ENCODE measurements around the gene TAF10.
A peak's percentile ranks its signal among the peaks of the same experiment; 100 is the strongest.

The TAF10 gene

GRCh38 chr11:6614446-6614845 lies 2.4 kb upstream of the TAF10 start:
- Mint-ChIP-seq H3K27me3 (no peaks in the 10 kb centered on the region), H3K27ac (no peak overlapping the region), H3K4me3 (no peak overlapping the region), H3K4me1 (peaks cover 21% of the 10 kb centered on the region), H3K36me3 (peaks cover 43% of the 10 kb centered on the region), H3K9me3 (no peaks in the 10 kb centered on the region)
- DNase-seq = peak; percentile 19
- CTCF ChIA-PET = interaction anchor here (3.0 kb wide), 1 partner anchor 10 kb away, joined by 13 read pairs; the partner anchor contains the start of gene ILK

GRCh38 chr11:6613496-6613895 lies 1.5 kb upstream of the TAF10 start:
- no peaks in the 10 kb centered on the region for H3K9me3 Mint-ChIP-seq
- H3K4me3 Mint-ChIP-seq = no peak overlapping the region
- H3K4me1 Mint-ChIP-seq = peaks cover 22% of the 10 kb centered on the region
- CTCF ChIA-PET = interaction anchor here (0.8 to 3.0 kb wide), 7 partner anchors 8 to 82 kb away, joined by 3 to 14 read pairs (median 4); partner anchors contain the start of genes ILK and MRPL17
- H3K27ac Mint-ChIP-seq = no peak overlapping the region
- H3K27me3 Mint-ChIP-seq = no peaks in the 10 kb centered on the region
- no peak for DNase-seq
- H3K36me3 Mint-ChIP-seq = peaks cover 53% of the 10 kb centered on the region

GRCh38 chr11:6611963-6612212 lies 128 bp downstream of the TAF10 start:
- peaks cover 22% of the 10 kb centered on the region for H3K4me1 Mint-ChIP-seq
- CTCF ChIA-PET = interaction anchor here (0.8 to 3.0 kb wide), 8 partner anchors 8 to 81 kb away, joined by 3 to 14 read pairs (median 5); partner anchors contain the start of genes ILK and MRPL17
- peaks cover 65% of the 10 kb centered on the region for H3K36me3 Mint-ChIP-seq

DNA sequence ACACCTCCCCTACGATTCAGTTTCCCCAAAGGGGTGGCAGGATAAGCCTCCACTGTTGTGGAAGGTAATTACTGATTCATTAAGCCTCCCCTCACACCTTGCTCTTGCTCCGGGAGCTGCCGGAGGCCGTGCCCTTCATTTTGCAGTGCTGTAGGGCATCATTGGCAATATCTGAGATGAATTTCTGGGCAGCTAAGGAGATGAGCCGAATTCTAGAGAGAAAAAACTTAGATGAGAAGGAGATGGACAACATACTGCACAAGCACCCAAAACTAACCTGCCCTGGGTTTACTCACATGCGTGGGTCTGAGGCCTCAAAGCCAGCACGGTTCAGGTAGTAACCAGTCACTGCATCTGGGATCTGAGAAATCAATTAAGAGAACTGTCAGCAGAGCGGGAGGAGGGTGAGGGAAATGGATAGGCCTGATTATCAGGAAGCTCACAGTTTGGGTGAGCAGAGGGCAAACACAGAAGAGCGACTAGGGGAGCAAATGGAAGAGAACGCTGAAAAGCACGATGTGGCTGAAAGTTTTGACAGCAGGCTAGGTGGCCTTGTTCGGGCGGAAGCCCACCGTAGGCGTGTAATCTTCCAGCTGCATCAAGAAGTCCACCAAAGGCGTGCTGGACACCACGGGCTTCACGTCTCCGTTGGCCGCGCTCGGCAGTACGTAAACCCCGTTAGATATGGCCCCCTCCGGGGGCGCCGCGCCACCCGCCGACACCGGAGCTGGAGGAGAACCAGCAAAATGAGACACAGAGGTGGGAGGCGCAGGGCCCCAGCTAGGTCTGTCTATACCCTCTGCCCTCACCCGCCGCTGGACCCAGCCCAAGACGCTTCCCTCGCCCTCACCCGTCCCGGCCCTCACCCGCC lies 689 bp downstream of the TAF10 start:
- Mint-ChIP-seq H3K36me3 (peaks cover 62% of the 10 kb centered on the region), H3K9me3 (no peaks in the 10 kb centered on the region), H3K4me1 (peaks cover 22% of the 10 kb centered on the region), H3K4me3 (peak overlapping the region; percentile 85), H3K27me3 (no peaks in the 10 kb centered on the region), H3K27ac (peak overlapping the region; percentile 90)
- CTCF ChIA-PET = interaction anchor here (1.1 to 3.0 kb wide), 6 partner anchors 7 to 80 kb away, joined by 3 to 14 read pairs (median 6); partner anchors contain the start of genes ILK and MRPL17
- DNase-seq = peak; percentile 51

More at GRCh38 chr11:6611963-6612212, 128 bp downstream of the TAF10 start:
- H3K4me3 Mint-ChIP-seq = peak overlapping the region; percentile 85
- H3K27ac Mint-ChIP-seq = peak overlapping the region; percentile 90
- H3K27me3 Mint-ChIP-seq = no peaks in the 10 kb centered on the region
- no peak for DNase-seq
- no peaks in the 10 kb centered on the region for H3K9me3 Mint-ChIP-seq

GRCh38 chr11:6610591-6610990 lies 1.4 kb downstream of the TAF10 start:
- peak; percentile 19 for DNase-seq
- H3K36me3 Mint-ChIP-seq = peaks cover 61% of the 10 kb centered on the region
- CTCF ChIA-PET = no interaction called here
- H3K27me3 Mint-ChIP-seq = no peaks in the 10 kb centered on the region
- H3K4me3 Mint-ChIP-seq = peak overlapping the region; percentile 85
- H3K4me1 Mint-ChIP-seq = peaks cover 22% of the 10 kb centered on the region
- no peaks in the 10 kb centered on the region for H3K9me3 Mint-ChIP-seq
- H3K27ac Mint-ChIP-seq = peak overlapping the region; percentile 90

DNA sequence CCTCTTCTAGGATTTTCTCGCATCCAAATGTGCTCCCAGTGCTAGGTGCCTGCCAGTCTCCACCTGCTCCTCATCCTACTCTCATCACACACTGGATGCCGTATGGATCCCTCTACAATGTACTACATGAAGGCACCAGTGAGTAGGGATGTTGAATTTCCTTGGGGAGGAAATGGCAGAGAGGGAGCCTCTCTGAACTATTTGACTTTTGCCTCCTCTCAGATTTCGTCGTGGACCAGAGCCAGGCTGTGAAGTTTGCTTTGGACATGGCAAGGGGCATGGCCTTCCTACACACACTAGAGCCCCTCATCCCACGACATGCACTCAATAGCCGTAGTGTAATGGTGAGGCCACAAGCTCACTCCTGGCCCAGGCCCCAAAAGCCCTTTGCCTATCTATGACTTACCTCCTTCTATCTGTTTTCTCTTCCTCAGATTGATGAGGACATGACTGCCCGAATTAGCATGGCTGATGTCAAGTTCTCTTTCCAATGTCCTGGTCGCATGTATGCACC lies 2.5 kb downstream of the TAF10 start:
- DNase-seq = peak; percentile 18
- H3K27ac Mint-ChIP-seq = no peak overlapping the region
- no peak overlapping the region for H3K4me3 Mint-ChIP-seq
- CTCF ChIA-PET = interaction anchor here (1.1 kb wide), 1 partner anchor 58 kb away, joined by 3 read pairs; no protein-coding TSS in a partner anchor
- H3K4me1 Mint-ChIP-seq = peaks cover 22% of the 10 kb centered on the region
- H3K9me3 Mint-ChIP-seq = no peaks in the 10 kb centered on the region
- H3K36me3 Mint-ChIP-seq = peaks cover 52% of the 10 kb centered on the region
- H3K27me3 Mint-ChIP-seq = no peaks in the 10 kb centered on the region

DNA sequence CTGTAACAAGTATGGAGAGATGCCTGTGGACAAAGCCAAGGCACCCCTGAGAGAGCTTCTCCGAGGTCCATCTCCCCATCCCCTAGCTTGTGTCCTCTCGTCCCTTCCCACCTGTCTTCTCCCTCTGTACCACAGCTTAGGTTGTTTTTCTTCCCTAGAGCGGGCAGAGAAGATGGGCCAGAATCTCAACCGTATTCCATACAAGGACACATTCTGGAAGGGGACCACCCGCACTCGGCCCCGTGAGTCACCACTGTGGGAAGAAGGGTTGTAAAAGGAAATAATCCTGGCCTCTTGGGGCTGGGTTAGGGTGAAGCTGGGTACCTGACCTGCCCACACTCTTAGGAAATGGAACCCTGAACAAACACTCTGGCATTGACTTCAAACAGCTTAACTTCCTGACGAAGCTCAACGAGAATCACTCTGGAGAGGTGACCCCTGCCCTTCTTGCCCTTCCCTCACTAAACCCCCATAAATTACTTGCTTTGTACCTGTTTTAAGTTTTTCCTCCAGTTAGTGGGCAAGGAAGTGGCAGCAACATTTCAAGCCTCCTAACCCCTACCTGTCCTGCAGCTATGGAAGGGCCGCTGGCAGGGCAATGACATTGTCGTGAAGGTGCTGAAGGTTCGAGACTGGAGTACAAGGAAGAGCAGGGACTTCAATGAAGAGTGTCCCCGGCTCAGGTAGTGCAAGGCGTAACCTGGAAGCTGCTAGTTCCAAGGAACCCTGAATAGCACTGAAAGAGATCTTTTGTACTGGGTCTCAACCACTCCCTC lies 3.1 kb downstream of the TAF10 start:
- no peaks in the 10 kb centered on the region for H3K27me3 Mint-ChIP-seq
- no peaks in the 10 kb centered on the region for H3K9me3 Mint-ChIP-seq
- peak; percentile 13 for DNase-seq
- H3K4me3 Mint-ChIP-seq = no peak overlapping the region
- H3K36me3 Mint-ChIP-seq = peaks cover 51% of the 10 kb centered on the region
- CTCF ChIA-PET = interaction anchor here (1.1 to 7.2 kb wide), 2 partner anchors 59 to 73 kb away, joined by 3 to 66 read pairs; partner anchors contain the start of gene MRPL17
- peaks cover 22% of the 10 kb centered on the region for H3K4me1 Mint-ChIP-seq
- peak overlapping the region; percentile 80 for H3K27ac Mint-ChIP-seq

DNA sequence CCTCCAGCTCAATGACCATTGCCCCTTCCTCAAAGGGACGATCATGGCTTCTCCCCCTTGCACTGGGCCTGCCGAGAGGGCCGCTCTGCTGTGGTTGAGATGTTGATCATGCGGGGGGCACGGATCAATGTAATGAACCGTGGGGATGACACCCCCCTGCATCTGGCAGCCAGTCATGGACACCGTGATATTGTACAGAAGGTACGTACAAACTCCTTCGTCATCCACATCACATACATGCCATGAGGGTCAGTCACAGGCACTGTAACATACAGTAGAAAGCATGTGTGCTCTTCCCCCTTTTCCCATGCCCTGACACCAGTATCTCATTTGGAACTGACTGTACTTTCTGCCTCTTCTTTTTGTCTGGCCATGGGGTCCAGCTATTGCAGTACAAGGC lies 4.0 kb downstream of the TAF10 start:
- peak; percentile 1 for DNase-seq
- CTCF ChIA-PET = interaction anchor here (1.5 to 7.2 kb wide), 2 partner anchors 74 to 76 kb away, joined by 4 to 66 read pairs; partner anchors contain the start of gene MRPL17
- peaks cover 51% of the 10 kb centered on the region for H3K36me3 Mint-ChIP-seq
- H3K27ac Mint-ChIP-seq = peak overlapping the region; percentile 80
- H3K27me3 Mint-ChIP-seq = no peaks in the 10 kb centered on the region
- no peak overlapping the region for H3K4me3 Mint-ChIP-seq
- peaks cover 22% of the 10 kb centered on the region for H3K4me1 Mint-ChIP-seq
- no peaks in the 10 kb centered on the region for H3K9me3 Mint-ChIP-seq

- Mint-ChIP-seq H3K9me3 (no peaks in the 10 kb centered on the region), H3K36me3 (peaks cover 54% of the 10 kb centered on the region), H3K27ac (peak overlapping the region; percentile 80), H3K27me3 (no peaks in the 10 kb centered on the region), H3K4me3 (peak overlapping the region; percentile 46), H3K4me1 (peaks cover 22% of the 10 kb centered on the region)
- peak; percentile 4 for DNase-seq
- CTCF ChIA-PET = interaction anchor here (1.5 to 7.2 kb wide), 3 partner anchors 11 to 76 kb away, joined by 4 to 66 read pairs (median 7); partner anchors contain the start of genes MRPL17 and TPP1
Measured at GRCh38 chr11:6607190-6607795, 4.7 kb downstream of the TAF10 start.

- no peaks in the 10 kb centered on the region for H3K27me3 Mint-ChIP-seq
- CTCF ChIA-PET = interaction anchor here (1.5 to 7.2 kb wide), 3 partner anchors 12 to 76 kb away, joined by 4 to 66 read pairs (median 7); partner anchors contain the start of genes MRPL17 and TPP1
- H3K9me3 Mint-ChIP-seq = no peaks in the 10 kb centered on the region
- H3K27ac Mint-ChIP-seq = no peak overlapping the region
- H3K4me3 Mint-ChIP-seq = no peak overlapping the region
- peaks cover 22% of the 10 kb centered on the region for H3K4me1 Mint-ChIP-seq
- H3K36me3 Mint-ChIP-seq = peaks cover 56% of the 10 kb centered on the region
- peak; percentile 73 for DNase-seq
Measured at GRCh38 chr11:6606471-6607189, 5.4 kb downstream of the TAF10 start.

- no peak overlapping the region for H3K27ac Mint-ChIP-seq
- H3K9me3 Mint-ChIP-seq = no peaks in the 10 kb centered on the region
- CTCF ChIA-PET = interaction anchor here (0.8 to 7.2 kb wide), 18 partner anchors 8 to 226 kb away, joined by 3 to 66 read pairs (median 4); partner anchors contain the start of genes MRPL17, TAF10 and TPP1
- no peak overlapping the region for H3K4me3 Mint-ChIP-seq
- peaks cover 5% of the 10 kb centered on the region for H3K4me1 Mint-ChIP-seq
- no peaks in the 10 kb centered on the region for H3K27me3 Mint-ChIP-seq
- peaks cover 42% of the 10 kb centered on the region for H3K36me3 Mint-ChIP-seq
- DNase-seq = peak; percentile 9
Measured at GRCh38 chr11:6604790-6605189, 7.2 kb downstream of the TAF10 start.

- Mint-ChIP-seq H3K4me3 (no peak overlapping the region), H3K9me3 (no peaks in the 10 kb centered on the region), H3K27me3 (no peaks in the 10 kb centered on the region), H3K4me1 (no peaks in the 10 kb centered on the region), H3K27ac (no peak overlapping the region), H3K36me3 (peaks cover 42% of the 10 kb centered on the region)
- DNase-seq = peak; percentile 72
- CTCF ChIA-PET = interaction anchor here (0.8 to 7.2 kb wide), 20 partner anchors 9 to 225 kb away, joined by 3 to 66 read pairs (median 4); partner anchors contain the start of genes MRPL17, TAF10 and TPP1
Measured at GRCh38 chr11:6604081-6604626, 7.9 kb downstream of the TAF10 start.

All from activated naive CD4-positive, alpha-beta T cell treated with anti-CD3 and anti-CD28 coated beads, Interleukin-2, amount 10 ng/mL, durations not matched to agents 7 days and 5 days (primary cell).